Measurements from ENCODE around the gene DSC3.

Gene DSC3

DNA sequence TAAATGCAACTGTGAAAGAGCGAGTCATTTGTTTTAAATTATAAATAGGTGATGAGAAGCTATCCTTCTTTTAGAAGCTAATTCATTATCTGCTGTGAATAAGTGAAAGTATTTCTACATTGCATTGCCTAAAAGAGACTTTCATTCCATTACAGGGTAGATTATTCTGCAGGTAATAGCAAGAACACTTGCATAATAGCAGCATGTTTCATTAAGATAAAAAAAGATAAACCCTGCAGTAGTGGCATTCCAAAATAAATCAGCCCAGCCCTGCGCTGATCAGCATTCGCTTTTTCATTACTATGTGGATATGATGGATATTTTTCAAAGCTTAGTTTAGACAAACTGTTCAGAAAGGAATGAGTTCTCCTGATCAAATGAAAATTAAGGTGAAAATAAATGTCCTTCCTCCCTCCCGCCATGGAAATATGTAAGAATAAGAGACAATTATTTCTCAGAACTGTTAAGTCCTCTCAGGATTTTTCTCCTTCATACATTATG, 72.8 kb downstream of the DSC3 start:
- no peak for DNase-seq

DNA sequence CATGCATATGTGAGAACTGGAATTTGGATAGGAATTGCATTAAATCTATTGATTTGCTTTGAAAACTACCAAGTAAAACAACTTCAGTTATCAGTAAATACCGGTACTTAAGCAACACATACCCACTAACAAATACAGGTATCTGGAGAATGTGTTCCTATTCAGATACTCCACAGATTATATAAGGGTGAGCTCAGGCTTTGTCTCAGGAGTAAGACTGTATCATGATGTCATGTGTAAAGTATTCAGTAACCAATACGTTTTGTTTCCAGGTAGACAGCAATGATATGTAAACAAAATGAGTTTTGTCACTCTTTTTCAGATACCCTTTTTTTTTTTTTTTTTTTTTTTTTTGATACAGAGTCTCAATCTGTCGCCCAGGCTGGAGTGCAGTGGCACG, 74.8 kb downstream of the DSC3 start:
- no peak for DNase-seq

DNA sequence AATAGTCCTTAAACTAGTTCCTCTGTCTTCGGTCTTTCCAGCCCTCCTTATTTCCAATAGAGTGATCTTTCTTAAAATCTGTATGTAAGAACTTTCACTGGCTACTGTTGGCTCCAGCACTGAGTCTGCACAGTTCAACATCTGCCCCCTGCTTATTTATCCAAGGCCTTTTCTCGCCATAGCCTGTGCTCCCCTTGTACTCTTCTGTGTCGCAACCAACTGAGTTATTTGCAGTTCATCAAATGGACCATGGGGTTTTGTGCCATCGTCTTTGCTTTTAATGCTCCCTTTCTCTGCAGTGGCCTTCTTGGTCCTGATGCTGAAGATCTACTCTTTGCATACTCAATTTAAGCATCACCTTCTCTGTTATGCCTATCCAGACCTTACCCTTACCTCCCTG, 77.3 kb downstream of the DSC3 start:
- no peak for DNase-seq

DNA sequence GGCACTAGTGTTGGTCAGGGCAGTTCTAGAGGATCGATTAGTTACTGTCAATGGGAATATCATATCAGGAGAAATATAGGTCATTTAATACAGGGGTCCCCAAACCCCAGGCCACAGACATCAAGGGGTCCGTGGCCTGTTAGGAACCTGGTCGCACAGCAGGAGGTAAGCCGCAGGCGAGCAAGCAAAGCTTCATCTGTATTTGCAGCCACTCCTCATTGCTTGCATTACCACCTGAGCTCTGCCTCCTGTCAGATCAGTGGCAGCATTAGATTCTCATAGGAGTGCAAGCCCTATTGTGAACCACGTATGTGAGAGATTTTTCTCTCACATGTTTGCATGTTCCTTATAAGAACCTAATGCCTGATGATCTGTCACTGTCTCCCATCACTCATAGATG, 81.9 kb downstream of the DSC3 start:
- no peak for DNase-seq

DNA sequence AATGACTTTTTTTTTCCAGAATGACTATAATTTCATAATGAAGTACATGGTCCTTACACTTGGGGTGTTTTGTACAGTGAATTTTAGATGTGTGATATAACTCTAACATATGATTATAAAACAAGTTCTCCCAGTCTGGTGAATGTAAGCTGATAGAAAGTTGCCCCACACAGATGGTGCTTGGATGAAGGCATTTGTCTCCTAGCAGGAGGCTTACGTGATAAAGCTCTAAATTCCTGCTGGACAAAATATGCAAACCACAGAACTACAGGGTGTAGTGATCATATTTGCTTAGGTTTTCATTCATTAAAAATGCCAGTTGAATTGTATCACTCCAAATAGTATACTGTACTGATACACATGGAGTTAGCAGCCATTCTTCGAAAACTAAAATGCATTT, 85.5 kb downstream of the DSC3 start:
- DNase-seq: no peak

DNA sequence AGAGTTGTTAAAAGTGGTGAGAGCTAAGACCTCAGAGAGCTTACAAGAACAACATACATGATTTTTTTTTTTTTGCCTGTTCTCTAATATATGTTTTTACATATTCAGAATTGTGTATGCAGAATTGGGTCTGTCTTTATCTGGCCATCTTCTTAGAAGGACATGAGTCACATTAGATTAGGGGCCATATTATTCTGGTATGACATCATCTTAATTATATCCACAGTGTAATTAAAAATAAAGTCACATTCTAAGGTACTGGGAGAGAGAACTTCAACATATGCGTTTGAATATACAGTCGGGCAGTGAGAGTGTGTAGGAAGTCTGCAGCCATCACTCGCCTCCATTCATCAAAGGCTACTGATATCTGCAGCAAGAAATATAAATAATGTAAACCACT, 88.3 kb downstream of the DSC3 start:
- DNase-seq: no peak

DNA sequence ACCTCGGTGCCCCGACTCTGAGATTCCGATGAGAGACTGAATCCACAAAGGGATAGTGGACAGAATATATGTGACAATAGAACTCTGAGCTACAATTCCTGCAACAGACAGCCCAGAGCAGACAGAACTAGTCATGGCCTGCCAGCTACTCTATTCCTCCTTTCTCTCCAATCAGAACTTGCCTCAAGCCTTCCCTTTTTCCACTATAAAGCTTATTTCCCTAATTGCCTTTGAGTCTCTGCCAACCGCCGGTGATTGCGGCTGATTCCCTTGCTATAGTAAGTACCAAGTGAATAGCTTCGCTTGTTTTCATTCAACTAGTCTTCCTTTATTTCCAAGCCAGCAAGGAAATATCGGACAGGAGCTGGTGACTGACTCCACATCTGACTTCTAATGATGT, 96.8 kb downstream of the DSC3 start:
- no peak for DNase-seq

DNA sequence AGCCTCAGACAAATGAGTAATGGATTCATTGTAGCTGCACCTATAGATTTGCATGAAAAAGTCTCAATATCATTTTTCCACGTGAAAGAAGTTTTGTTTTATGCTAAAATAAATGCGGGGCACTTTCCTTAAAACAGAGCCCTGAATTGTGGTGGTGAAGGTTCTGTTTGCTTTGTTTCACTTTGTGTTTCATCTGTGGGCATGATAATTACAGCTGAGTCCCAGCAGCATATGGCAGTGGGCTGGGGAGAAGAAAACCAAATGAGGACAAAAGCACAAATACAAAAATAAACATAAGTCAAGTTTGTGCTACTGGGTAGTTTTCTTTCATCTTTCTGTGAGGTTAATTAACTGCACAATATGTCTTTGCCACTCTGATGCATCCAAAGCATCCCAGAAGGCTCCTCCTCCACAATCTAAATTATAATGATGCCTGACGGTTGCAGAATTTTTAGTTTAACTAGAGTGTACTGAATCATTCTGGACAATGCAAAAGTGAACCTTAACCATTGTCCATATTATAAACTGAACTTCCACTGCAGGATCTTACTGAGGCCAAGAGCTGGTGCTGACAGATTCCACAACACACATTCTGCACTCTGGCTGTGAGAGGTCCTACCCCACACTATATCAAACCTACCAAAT, 97.6 kb downstream of the DSC3 start:
- DNase-seq: no peak

DNA sequence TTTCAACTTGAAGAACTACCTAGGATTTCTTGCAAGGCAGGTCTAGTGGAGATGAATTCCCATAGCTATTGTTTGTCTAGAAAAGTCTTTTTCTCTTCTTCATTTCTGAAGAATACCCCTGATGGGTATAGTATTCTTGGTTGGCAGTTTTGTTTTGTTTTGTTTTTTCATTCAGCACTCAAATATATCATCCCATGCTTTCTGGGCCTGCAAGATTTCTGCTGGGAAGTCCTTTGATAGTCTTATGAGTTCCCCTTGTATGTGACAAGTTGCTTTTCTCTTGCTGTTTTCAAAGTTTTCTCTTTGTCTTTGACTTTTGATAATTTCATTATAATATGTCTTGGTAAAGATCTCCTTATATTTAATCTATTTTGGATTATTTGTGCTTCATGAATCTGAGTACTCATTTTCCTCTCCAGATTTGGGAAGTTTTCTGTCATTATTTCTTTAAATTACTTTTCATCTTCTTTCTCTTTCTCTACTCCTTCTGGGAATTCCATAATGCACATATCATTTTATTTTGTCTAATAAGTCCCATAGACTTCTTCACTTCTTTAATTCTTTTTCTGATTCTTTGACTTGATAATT, 101.5 kb downstream of the DSC3 start:
- DNase-seq: no peak
